Heart left ventricle (tissue), 16 donors: ENCODE measurements around the gene ZBTB6. TPM values are rescaled to one million over a fixed set of nuclear protein-coding genes. Genes with fewer than 3 reads are reported as not detected.
A peak's percentile ranks its signal among the peaks of the same experiment; 100 is the strongest.

ENCODE experiments used
- ATAC-seq, 4 donors: fragments of 200-7000 bp; cut with Tn5 transposase; one replicate each; pipeline ENCODE4 v1.9.1; 2020 to 2022; ENCODE audit warnings: moderate library complexity in 4 of 4, mild to moderate bottlenecking in 3 of 4, moderate number of reproducible peaks in 1 of 4
- DNase-seq, 5 donors: peaks; one replicate each; pipeline ENCODE4 v3.0.0-alpha.2; 2020
- H3K27ac ChIP-seq, 12 donors: fragments of 200-600 bp; sonication (generic) in 4 of 12; one replicate each; pipeline versions ENCODE4 v1.5.0 to v1.8.0; 2016 to 2022; ENCODE audit warnings: mild to moderate bottlenecking in 2 of 12
- H3K27me3 ChIP-seq, 9 donors: fragments of 200-600 bp; sonication (generic) in 2 of 9; one replicate each; pipeline versions ENCODE4 v1.5.1 to v1.8.0; 2016 to 2022; ENCODE audit warnings: mild to moderate bottlenecking in 3 of 9
- H3K36me3 ChIP-seq, 9 donors: fragments of 200-600 bp; sonication (generic) in 2 of 9; one replicate each; pipeline versions ENCODE4 v1.5.0 to v1.8.0; 2018 to 2022; ENCODE audit warnings: mild to moderate bottlenecking in 2 of 9
- H3K4me1 ChIP-seq, 12 donors: fragments of 200-600 bp; sonication (generic) in 4 of 12; one replicate each; pipeline versions ENCODE4 v1.5.0 to v1.8.0; 2016 to 2022; ENCODE audit warnings: mild to moderate bottlenecking in 3 of 12
- H3K4me3 ChIP-seq, 12 donors: fragments of 200-600 bp; sonication (generic) in 4 of 12; one replicate each; pipeline versions ENCODE4 v1.5.0 to v1.8.0; 2017 to 2022; ENCODE audit warnings: mild to moderate bottlenecking in 9 of 12, moderate library complexity in 4 of 12
- H3K9me3 ChIP-seq, 12 donors: fragments of 200-600 bp; sonication (generic) in 4 of 12; one replicate each; pipeline versions ENCODE4 v1.5.0 to v1.8.0; 2016 to 2022; ENCODE audit warnings: mild to moderate bottlenecking in 1 of 12
- CTCF ChIP-seq, 12 donors: fragments of 200-600 bp; sonication (generic) in 4 of 12; IDR thresholded peaks; one replicate each; pipeline versions ENCODE4 v1.5.0 to v1.8.0; 2018 to 2022; ENCODE audit warnings: antibody characterized with exemption in 12 of 12, mild to moderate bottlenecking in 5 of 12
- POLR2A ChIP-seq, 2 donors: fragments of 450-650 bp; IDR thresholded peaks; one replicate each; pipeline ENCODE4 v1.6.1; 2017; ENCODE audit warnings: antibody characterized with exemption in 2 of 2, mild to moderate bottlenecking in 2 of 2, moderate library complexity in 2 of 2
- WGBS, 4 donors: extraction: QIAGEN DNeasy Blood & Tissue Kit in 2 of 4; methylation state at CpG; one replicate each; pipeline versions ENCODE4 v1.1.5 to v1.1.7; 2013 to 2018; 5-methylcytosine and 5-hydroxymethylcytosine counted together
- intact Hi-C, 10 donors: fragments of 100-400 bp; cut with DNase I; formaldehyde crosslinking; loops; one replicate each; pipeline versions ENCODE4 v1.11.1 to v1.14.2; 2022
- polyA plus RNA-seq, 2 donors: library from polyadenylated mRNA; stranded (reverse); fragments of 200-250 nt; gene quantifications; one replicate each; pipeline ENCODE4 v1.2.3, GENCODE V29; 2013
- total RNA-seq, 9 donors: library from RNA; depleted of rRNA in 2 of 9; stranded (reverse); fragments of >200 nt in 2 of 9; fragmentation: NEBNext Ultra II Directional in 3 of 9; extraction: Animal tissue kit (Norgen Biotek cat#: 25700) in 3 of 9; gene quantifications; one replicate each; pipeline versions ENCODE4 v1.1.0 to v1.2.4, GENCODE V29; 2016 to 2023
- donor health status: ischemic (EF 13 %, LVEDD 7.1; RV severe dilation, severe dysfunction).
- donor health status: healthy with polysubstance abuse.
- donor health status: DM: no; HTN: yes; CAD: no.
- donor health status: DM: no; HTN: no; CAD: no.
- donor health status: ischemic (EF 25% LVEDD 6.9; RV normal size, moderate dysfunction).
- donor health status: ischemic (EF 25% LVEDD 5.7; RV mildly dilated, moderate dysfunction).
- donor health status: healthy.
- donor health status: DM: yes; HTN: yes; CAD: no.
- donor health status: ischemic (EF 35%, LVEDD 5.7; RV mildly dilated, moderate dysfunction).
- donor health status: nonischemic (EF 11% LVEDD 7.7; RV severe dilation, severe dysfunction).
- donor health status: DM: yes; HTN: yes; CAD: no.
- donor health status: PGD.
- donor health status: ischemic (EF 29% LVEDD 5.4; RV normal size, mild dysfunction).
- donor health status: nonischemic (EF 23%, LVEDD 6.1; RV moderate dilation, normal function).

ZBTB6 gene
- total and polyA plus RNA-seq, 11 donors, result 2.0 to 8.1 (median 5.9) TPM

- no peak for ATAC-seq
- Histone ChIP-seq H3K4me3 (peak overlapping the region in 3 of 12 donors; percentile 1 to 47 (median 3)), H3K27me3 (no peaks in the 10 kb centered on the region), H3K9me3 (no peaks in the 10 kb centered on the region), H3K36me3 (peaks cover 0 to 26% (median 18%) of the 10 kb centered on the region in 9 donors), H3K27ac (peak overlapping the region in 1 of 12 donors; percentile 83), H3K4me1 (peaks cover 3 to 64% (median 36%) of the 10 kb centered on the region in 12 donors)
- no peak for DNase-seq
- intact Hi-C loops, result loop anchor here in 2 of 10 donors (10.0 kb wide), 2 partner anchors 94 to 364 kb away; partner anchors contain the start of gene STRBP (in 1 of the 2)
- TF ChIP-seq CTCF (IDR thresholded peaks at IDR 0.05) (no peak), POLR2A (IDR thresholded peaks at IDR 0.05) (no peak)
- WGBS, 4 donors, result 47 to 57% (median 54%) methylated on average over 2 of the region's 2 CpGs
Measured at GRCh38 chr9:122900791-122901190, 12.3 kb downstream of the ZBTB6 start.

GRCh38 chr9:122897969-122898368, 15.2 kb downstream of the ZBTB6 start:
- Histone ChIP-seq H3K36me3 (peaks cover 0 to 53% (median 46%) of the 10 kb centered on the region in 9 donors), H3K9me3 (no peaks in the 10 kb centered on the region), H3K27ac (no peak overlapping the region), H3K27me3 (no peaks in the 10 kb centered on the region), H3K4me3 (no peak overlapping the region), H3K4me1 (peaks cover 0 to 50% (median 23%) of the 10 kb centered on the region in 12 donors)
- intact Hi-C loops, result no loop called here
- DNase-seq (no peak), ATAC-seq (no peak)
- WGBS, 4 donors, result 94 to 98% (median 94%) methylated on average over 1 of the region's 1 CpG
- no peak for TF ChIP-seq POLR2A (IDR thresholded peaks at IDR 0.05)

- no peak for ATAC-seq
Measured at GRCh38 chr9:122888480-122888879, 24.6 kb downstream of the ZBTB6 start.

GRCh38 chr9:122883125-122883524, 30.0 kb downstream of the ZBTB6 start:
- Histone ChIP-seq H3K27me3 (no peaks in the 10 kb centered on the region), H3K4me1 (no peaks in the 10 kb centered on the region), H3K27ac (no peak overlapping the region), H3K36me3 (peaks cover 0 to 100% (median 90%) of the 10 kb centered on the region in 9 donors), H3K9me3 (no peaks in the 10 kb centered on the region), H3K4me3 (no peak overlapping the region)
- DNase-seq (no peak), ATAC-seq (no peak)
- 92 to 100% (median 96%) methylated on average over 2 of the region's 2 CpGs for WGBS, 4 donors
- intact Hi-C loops, result loop anchor here in 1 of 10 donors (10.0 kb wide), 1 partner anchor 102 kb away; no protein-coding TSS in a partner anchor
- TF ChIP-seq POLR2A (IDR thresholded peaks at IDR 0.05) (no peak), CTCF (IDR thresholded peaks at IDR 0.05) (no peak)

More at GRCh38 chr9:122888480-122888879, 24.6 kb downstream of the ZBTB6 start:
- H3K9me3 ChIP-seq, result no peaks in the 10 kb centered on the region
- peaks cover 0 to 100% (median 90%) of the 10 kb centered on the region in 9 donors for H3K36me3 ChIP-seq
- 61 to 93% (median 72%) methylated on average over 3 of the region's 3 CpGs for WGBS, 4 donors
- no peak overlapping the region for H3K27ac ChIP-seq
- TF ChIP-seq CTCF (IDR thresholded peaks at IDR 0.05) (no peak), POLR2A (IDR thresholded peaks at IDR 0.05) (no peak)
- H3K27me3 ChIP-seq, result no peaks in the 10 kb centered on the region
- H3K4me3 ChIP-seq, result no peak overlapping the region
- DNase-seq, result no peak
- intact Hi-C loops, result loop anchor here in 1 of 10 donors (10.0 kb wide), 1 partner anchor 96 kb away; no protein-coding TSS in a partner anchor
- no peaks in the 10 kb centered on the region for H3K4me1 ChIP-seq

GRCh38 chr9:122879443-122879842, 33.7 kb downstream of the ZBTB6 start:
- 77 to 84% (median 79%) methylated on average over 2 of the region's 2 CpGs for WGBS, 4 donors
- Histone ChIP-seq H3K27ac (no peak overlapping the region), H3K4me3 (no peak overlapping the region), H3K36me3 (peaks cover 0 to 100% (median 96%) of the 10 kb centered on the region in 9 donors), H3K4me1 (no peaks in the 10 kb centered on the region), H3K27me3 (no peaks in the 10 kb centered on the region), H3K9me3 (no peaks in the 10 kb centered on the region)
- TF ChIP-seq CTCF (IDR thresholded peaks at IDR 0.05), result no peak
- no peak for TF ChIP-seq POLR2A (IDR thresholded peaks at IDR 0.05)
- ATAC-seq (no peak), DNase-seq (no peak)
- intact Hi-C loops, result no loop called here
